Right lobe of liver (tissue), 6 donors: ENCODE data around the gene TMEM14B. TPM values are rescaled to one million over a fixed set of nuclear protein-coding genes. Genes with fewer than 3 reads are reported as not detected.
"Not testable (repeated sequence)": the region's sequence is repeated elsewhere in the genome, so short reads cannot be mapped to it uniquely, and the experiment has no call there.

Source experiments
- ATAC-seq, 4 donors: fragments of 200-7000 bp; cut with Tn5 transposase; one replicate each; pipeline ENCODE4 v1.9.1; 2020; ENCODE audit warnings: mild to moderate bottlenecking in 4 of 4, moderate library complexity in 4 of 4
- DNase-seq, 3 donors: peaks; one replicate each; pipeline ENCODE4 v3.0.0-alpha.2; 2020
- H3K27ac ChIP-seq, 3 donors: fragments of 200-600 bp; one replicate each; pipeline ENCODE4 v1.8.0; 2022
- H3K27me3 ChIP-seq, 2 donors: fragments of 200-600 bp; one replicate each; pipeline ENCODE4 v1.8.0; 2022
- H3K36me3 ChIP-seq, 4 donors: fragments of 200-600 bp; sonication (generic) in 1 of 4; one replicate each; pipeline versions ENCODE4 v1.5.1 to v1.8.0; 2017 to 2022; ENCODE audit warnings: control low read depth in 1 of 4
- H3K4me1 ChIP-seq, 4 donors: fragments of 200-600 bp; sonication (generic) in 1 of 4; one replicate each; pipeline versions ENCODE4 v1.5.1 to v1.8.0; 2017 to 2022; ENCODE audit warnings: control low read depth in 1 of 4
- H3K4me3 ChIP-seq, 3 donors: fragments of 200-600 bp; one replicate each; pipeline ENCODE4 v1.8.0; 2022
- H3K9me3 ChIP-seq, 4 donors: fragments of 200-600 bp; sonication (generic) in 1 of 4; one replicate each; pipeline versions ENCODE4 v1.5.1 to v1.8.0; 2017 to 2022; ENCODE audit warnings: control low read depth in 1 of 4
- POLR2A ChIP-seq: fragments of 450-650 bp; IDR thresholded peaks from one replicate; pipeline ENCODE4 v1.6.1; 2017; ENCODE audit warnings: antibody characterized with exemption, mild to moderate bottlenecking
- WGBS: methylation state at CpG from one replicate; pipeline ENCODE4 v1.1.6; 2018; ENCODE audit warnings: low coverage, low lambda C conversion rate; ENCODE audit not compliant: insufficient coverage; ENCODE audit errors: missing lambda C conversion rate; 5-methylcytosine and 5-hydroxymethylcytosine counted together
- intact Hi-C, 2 donors: fragments of 100-400 bp; cut with DNase I; formaldehyde crosslinking; loops; one replicate each; pipeline versions ENCODE4 v1.11.2 to v1.14.1; 2022
- total RNA-seq, 6 experiments: library from RNA; depleted of rRNA in 2 of 6; stranded (reverse); fragments of >200 nt in 2 of 6; fragmentation: NEBNext Ultra II Directional in 3 of 6; extraction: Animal tissue kit (Norgen Biotek cat#: 25700) in 3 of 6; gene quantifications; one replicate each; pipeline versions ENCODE4 v1.1.0 to v1.2.4, GENCODE V29; 2016 to 2023
- TF ChIP-seq, protein P1 (sequence below), 4 donors: fragments of 200-600 bp in 3 of 4; fragments of 450-650 bp in 1 of 4; IDR thresholded peaks; one replicate each; pipeline versions ENCODE4 v1.5.1 to v1.8.0; 2016 to 2022; ENCODE audit warnings: antibody characterized with exemption in 4 of 4, mild to moderate bottlenecking in 2 of 4
- donor health status: DM: no; HTN: yes; CAD: no.
- donor health status: DM: no; HTN: no; CAD: no.
- donor health status: DM: no; HTN: no; CAD: no.
- donor health status: DM: no; HTN: yes; CAD: no.
- donor health status: DM: no; HTN: yes; CAD: no.

TMEM14B gene
- total RNA-seq, 6 experiments from 2014 or later = 32.6 to 49.8 (median 43.5) TPM

DNA sequence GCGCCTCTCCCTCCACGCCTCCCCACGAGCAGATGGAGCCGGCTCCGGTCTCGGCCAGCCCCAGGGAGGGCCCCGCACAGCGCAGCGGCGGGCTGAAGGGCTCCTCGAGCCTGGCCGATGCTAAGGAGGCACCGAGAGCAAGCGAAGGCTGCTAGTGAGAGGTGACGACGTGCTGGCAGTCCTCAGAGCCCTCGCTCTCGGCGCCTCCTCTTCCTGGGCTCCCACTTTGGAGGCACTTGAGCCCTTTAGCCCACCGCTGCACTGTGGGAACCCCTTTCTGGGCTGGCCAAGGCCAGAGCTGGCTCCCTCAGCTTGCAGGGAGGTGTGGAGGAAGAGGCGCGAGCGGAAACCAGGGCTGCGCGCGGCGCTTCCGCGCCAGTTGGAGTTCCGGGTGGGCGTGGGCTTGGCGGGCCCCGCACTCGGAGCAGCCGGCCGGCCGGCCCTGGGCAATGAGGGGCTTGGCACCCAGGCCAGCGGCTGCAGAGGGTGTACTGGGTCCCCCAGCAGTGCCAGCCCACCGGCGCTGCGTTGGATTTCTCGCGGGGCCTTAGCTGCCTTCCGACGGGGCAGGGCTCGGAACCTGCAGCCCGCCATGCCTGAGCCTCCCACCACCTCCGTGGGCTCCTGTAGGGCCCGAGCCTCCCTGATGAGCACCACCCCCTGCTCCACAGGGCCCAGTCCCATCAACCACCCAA lies 27.2 kb upstream of the TMEM14B start:
- peak in 1 of 4 donors; percentile 9 for ATAC-seq
- intact Hi-C loops = no loop called here

DNA sequence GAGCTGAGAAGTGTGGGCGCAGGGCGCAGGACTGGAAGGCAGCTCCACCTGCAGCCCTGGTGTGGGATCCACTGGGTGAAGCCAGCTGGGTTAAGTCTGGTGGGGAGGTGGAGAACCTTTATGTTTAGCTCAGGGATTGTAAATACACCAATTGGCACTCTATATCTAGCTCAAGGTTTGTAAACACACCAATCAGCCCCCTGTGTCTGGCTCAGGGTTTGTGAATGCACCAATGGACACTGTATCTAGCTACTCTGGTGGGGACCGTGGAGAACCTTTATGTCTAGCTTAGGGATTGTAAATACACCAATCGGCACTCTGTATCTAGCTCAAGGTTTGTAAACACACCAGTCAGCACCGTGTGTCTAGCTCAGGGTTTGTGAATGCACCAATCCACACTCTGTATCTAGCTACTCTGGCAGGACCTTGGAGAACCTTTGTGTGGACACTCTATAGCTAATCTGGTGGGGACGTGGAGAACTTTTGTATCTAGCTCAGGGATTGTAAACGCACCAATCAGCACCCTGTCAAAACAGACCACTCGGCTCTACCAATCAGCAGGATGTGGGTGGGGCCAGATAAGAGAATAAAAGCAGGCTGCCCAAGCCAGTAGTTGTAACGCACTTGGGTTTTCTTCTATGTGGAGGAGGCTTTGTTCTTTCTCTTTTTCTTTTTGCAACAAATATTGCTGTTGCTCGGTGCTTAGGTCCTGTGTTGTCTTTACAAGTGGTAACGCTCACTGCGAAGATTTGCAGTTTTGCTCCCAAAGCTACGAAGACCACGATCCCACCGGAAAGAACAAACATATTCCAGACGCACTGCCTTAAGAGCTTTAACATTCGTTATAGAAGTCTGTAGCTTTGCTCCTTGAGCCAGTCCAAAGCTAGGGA lies 26.4 kb upstream of the TMEM14B start:
- WGBS = 87% methylated on average over 14 of the region's 17 CpGs
- peak overlapping the region; percentile 44 to 75 (median 47) for H3K4me3 ChIP-seq
- H3K36me3 ChIP-seq, H3K9me3 ChIP-seq, H3K27me3 ChIP-seq, ATAC-seq, DNase-seq, intact Hi-C loops: not testable (repeated sequence)
- peak overlapping the region in 1 of 3 donors; percentile 70 for H3K27ac ChIP-seq
- H3K4me1 ChIP-seq = peaks cover 0 to 13% (median 0%) of the 10 kb centered on the region in 4 donors

More for the DNA sequence above, 27.2 kb upstream of the TMEM14B start:
- Histone ChIP-seq H3K4me1 (peaks cover 0 to 13% (median 0%) of the 10 kb centered on the region in 4 donors), H3K27me3 (no peaks in the 10 kb centered on the region), H3K27ac (peak overlapping the region; percentile 9 to 70 (median 33)), H3K4me3 (peak overlapping the region; percentile 44 to 75 (median 47)), H3K9me3 (no peaks in the 10 kb centered on the region), H3K36me3 (no peaks in the 10 kb centered on the region)
- DNase-seq = peak; percentile 38 to 77 (median 57)
- TF ChIP-seq, protein P1, sequence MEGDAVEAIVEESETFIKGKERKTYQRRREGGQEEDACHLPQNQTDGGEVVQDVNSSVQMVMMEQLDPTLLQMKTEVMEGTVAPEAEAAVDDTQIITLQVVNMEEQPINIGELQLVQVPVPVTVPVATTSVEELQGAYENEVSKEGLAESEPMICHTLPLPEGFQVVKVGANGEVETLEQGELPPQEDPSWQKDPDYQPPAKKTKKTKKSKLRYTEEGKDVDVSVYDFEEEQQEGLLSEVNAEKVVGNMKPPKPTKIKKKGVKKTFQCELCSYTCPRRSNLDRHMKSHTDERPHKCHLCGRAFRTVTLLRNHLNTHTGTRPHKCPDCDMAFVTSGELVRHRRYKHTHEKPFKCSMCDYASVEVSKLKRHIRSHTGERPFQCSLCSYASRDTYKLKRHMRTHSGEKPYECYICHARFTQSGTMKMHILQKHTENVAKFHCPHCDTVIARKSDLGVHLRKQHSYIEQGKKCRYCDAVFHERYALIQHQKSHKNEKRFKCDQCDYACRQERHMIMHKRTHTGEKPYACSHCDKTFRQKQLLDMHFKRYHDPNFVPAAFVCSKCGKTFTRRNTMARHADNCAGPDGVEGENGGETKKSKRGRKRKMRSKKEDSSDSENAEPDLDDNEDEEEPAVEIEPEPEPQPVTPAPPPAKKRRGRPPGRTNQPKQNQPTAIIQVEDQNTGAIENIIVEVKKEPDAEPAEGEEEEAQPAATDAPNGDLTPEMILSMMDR (IDR thresholded peaks at IDR 0.05) = no peak
- TF ChIP-seq POLR2A = peak; percentile 35
- WGBS = no CpG with 5 or more reads among the region's 49 CpGs

DNA sequence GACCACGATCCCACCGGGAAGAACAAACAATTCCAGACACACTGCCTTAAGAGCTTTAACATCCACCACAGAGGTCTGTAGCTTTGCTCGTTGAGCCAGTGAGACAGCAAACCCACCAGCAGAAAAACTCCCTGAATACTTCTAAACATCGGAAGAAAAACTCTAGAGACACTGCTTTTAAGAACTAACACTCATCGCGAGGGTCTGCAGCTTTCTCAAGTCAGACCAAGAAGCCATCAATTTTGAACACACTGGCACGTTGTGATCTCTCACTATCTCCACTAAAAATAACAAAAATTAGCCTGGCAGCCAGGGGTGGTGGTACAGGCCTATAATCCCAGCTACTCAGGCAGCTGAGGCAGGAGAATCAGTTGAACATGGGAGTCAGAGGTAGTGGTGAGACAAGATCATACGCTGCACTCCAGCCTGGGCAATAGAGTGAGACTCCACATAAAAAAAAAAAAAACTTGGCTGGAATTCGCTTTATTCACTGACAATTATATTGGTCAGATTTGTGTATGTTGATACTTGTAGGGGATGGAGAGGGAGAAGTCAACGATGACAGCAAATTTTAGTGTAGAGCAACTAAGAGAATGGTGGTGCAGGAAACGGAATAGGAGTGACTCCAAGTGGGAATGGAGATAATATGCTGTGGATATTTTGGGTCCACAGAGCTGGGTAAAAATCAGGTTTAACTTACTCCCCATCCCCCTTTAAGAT lies 25.6 kb upstream of the TMEM14B start:
- H3K9me3 ChIP-seq = no peaks in the 10 kb centered on the region
- H3K4me3 ChIP-seq = peak overlapping the region; percentile 70 to 76 (median 73)
- no peak for TF ChIP-seq POLR2A
- TF ChIP-seq, protein P1 (IDR thresholded peaks at IDR 0.05) = no peak
- peak overlapping the region; percentile 42 to 75 (median 62) for H3K27ac ChIP-seq
- H3K27me3 ChIP-seq = no peaks in the 10 kb centered on the region
- DNase-seq (no peak), ATAC-seq (no peak)
- WGBS = 87% methylated on average over 11 of the region's 11 CpGs
- H3K4me1 ChIP-seq = peaks cover 0 to 13% (median 0%) of the 10 kb centered on the region in 4 donors
- intact Hi-C loops = no loop called here
- peaks cover 0 to 2% (median 0%) of the 10 kb centered on the region in 4 donors for H3K36me3 ChIP-seq

DNA sequence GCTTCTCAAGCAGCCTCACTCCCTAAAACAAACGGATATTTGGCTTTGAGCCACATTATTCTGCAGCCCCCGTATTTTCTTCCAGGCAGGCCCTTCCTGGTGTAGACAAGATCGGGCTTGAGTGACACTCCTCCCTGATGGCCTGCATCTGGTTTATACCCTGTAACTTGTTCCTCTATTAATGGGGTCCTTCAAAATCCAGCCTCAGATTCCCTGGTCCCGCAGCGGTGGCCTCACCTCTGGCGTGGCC lies 25.1 kb upstream of the TMEM14B start:
- Histone ChIP-seq H3K36me3 (peaks cover 0 to 2% (median 0%) of the 10 kb centered on the region in 4 donors), H3K4me3 (peak overlapping the region; percentile 70 to 76 (median 73)), H3K4me1 (peaks cover 0 to 13% (median 0%) of the 10 kb centered on the region in 4 donors), H3K9me3 (no peaks in the 10 kb centered on the region), H3K27me3 (no peaks in the 10 kb centered on the region), H3K27ac (peak overlapping the region; percentile 42 to 75 (median 62))
- 4% methylated on average over 3 of the region's 6 CpGs for WGBS
- ATAC-seq (no peak), DNase-seq (no peak)
- intact Hi-C loops = no loop called here
- no peak for TF ChIP-seq POLR2A
- TF ChIP-seq, protein P1 (IDR thresholded peaks at IDR 0.05) = no peak
